ENCODE measurements around the gene PPT2.

PPT2 gene

DNA sequence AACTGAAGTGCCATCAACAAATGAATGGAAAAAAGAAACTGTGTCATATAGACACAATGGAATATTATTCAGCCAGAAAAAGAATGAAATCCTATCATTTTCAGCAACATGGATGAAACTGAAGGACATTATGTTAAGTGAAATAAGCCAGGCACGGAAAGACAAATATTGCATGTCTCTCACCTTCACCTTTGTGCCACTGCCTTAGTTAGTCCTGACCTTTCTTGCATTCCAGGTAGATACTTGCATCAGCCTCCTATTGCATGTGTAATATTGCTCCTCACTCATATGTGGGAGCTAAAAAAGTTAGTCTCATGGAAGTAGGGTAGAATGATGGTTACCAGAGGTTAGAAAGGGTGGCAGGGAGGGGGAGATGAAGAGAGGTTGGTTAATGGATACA, 55.1 kb downstream of the PPT2 start:
- TF ChIP-seq, protein P1, sequence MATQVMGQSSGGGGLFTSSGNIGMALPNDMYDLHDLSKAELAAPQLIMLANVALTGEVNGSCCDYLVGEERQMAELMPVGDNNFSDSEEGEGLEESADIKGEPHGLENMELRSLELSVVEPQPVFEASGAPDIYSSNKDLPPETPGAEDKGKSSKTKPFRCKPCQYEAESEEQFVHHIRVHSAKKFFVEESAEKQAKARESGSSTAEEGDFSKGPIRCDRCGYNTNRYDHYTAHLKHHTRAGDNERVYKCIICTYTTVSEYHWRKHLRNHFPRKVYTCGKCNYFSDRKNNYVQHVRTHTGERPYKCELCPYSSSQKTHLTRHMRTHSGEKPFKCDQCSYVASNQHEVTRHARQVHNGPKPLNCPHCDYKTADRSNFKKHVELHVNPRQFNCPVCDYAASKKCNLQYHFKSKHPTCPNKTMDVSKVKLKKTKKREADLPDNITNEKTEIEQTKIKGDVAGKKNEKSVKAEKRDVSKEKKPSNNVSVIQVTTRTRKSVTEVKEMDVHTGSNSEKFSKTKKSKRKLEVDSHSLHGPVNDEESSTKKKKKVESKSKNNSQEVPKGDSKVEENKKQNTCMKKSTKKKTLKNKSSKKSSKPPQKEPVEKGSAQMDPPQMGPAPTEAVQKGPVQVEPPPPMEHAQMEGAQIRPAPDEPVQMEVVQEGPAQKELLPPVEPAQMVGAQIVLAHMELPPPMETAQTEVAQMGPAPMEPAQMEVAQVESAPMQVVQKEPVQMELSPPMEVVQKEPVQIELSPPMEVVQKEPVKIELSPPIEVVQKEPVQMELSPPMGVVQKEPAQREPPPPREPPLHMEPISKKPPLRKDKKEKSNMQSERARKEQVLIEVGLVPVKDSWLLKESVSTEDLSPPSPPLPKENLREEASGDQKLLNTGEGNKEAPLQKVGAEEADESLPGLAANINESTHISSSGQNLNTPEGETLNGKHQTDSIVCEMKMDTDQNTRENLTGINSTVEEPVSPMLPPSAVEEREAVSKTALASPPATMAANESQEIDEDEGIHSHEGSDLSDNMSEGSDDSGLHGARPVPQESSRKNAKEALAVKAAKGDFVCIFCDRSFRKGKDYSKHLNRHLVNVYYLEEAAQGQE (IDR thresholded peaks at IDR 0.05; ENCODE audit: insufficient read depth in 1 of 2, low read depth in 2 of 2, low read length in 2 of 2): no peak
- TF ChIP-seq TAF1 (IDR thresholded peaks at IDR 0.05; ENCODE audit: borderline replicate concordance, insufficient read depth, low read length) (no peak), FOXP2 (optimal IDR thresholded peaks at IDR 0.05; ENCODE audit: borderline replicate concordance, extremely low read depth, extremely low read length, insufficient read depth) (no peak), SIN3A (IDR thresholded peaks at IDR 0.05; ENCODE audit: borderline replicate concordance, insufficient read depth, low read length) (no peak), POLR2AphosphoS5 (IDR thresholded peaks at IDR 0.05; ENCODE audit: low read depth, low read length) (no peak)

DNA sequence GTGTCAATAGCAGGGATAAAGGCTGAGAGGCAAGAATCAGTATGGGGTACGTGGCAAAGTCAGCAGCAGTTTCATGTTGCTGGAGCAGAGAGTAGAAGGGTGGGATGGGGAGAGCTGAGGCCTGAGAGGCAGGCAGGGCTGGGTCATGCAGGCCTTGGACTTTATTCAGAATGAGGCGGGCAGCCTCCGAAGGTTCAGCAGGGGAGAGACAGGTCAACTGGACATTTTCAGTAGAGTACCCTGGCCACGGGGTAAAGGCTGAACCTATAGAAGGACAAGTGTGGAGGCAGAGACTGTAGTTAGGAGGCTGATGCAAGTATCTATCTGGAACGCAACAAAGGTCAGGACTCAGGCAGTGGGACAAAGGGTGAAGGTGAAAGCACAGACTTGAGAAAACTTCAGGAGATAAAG, 56.3 kb downstream of the PPT2 start:
- TF ChIP-seq, protein P1 (IDR thresholded peaks at IDR 0.05; ENCODE audit: insufficient read depth in 1 of 2, low read depth in 2 of 2, low read length in 2 of 2): no peak
- no peak for TF ChIP-seq TAF1 (IDR thresholded peaks at IDR 0.05; ENCODE audit: borderline replicate concordance, insufficient read depth, low read length)
- TF ChIP-seq POLR2AphosphoS5 (IDR thresholded peaks at IDR 0.05; ENCODE audit: low read depth, low read length): no peak
- no peak for TF ChIP-seq SIN3A (IDR thresholded peaks at IDR 0.05; ENCODE audit: borderline replicate concordance, insufficient read depth, low read length)
- TF ChIP-seq FOXP2 (optimal IDR thresholded peaks at IDR 0.05; ENCODE audit: borderline replicate concordance, extremely low read depth, extremely low read length, insufficient read depth): no peak

DNA sequence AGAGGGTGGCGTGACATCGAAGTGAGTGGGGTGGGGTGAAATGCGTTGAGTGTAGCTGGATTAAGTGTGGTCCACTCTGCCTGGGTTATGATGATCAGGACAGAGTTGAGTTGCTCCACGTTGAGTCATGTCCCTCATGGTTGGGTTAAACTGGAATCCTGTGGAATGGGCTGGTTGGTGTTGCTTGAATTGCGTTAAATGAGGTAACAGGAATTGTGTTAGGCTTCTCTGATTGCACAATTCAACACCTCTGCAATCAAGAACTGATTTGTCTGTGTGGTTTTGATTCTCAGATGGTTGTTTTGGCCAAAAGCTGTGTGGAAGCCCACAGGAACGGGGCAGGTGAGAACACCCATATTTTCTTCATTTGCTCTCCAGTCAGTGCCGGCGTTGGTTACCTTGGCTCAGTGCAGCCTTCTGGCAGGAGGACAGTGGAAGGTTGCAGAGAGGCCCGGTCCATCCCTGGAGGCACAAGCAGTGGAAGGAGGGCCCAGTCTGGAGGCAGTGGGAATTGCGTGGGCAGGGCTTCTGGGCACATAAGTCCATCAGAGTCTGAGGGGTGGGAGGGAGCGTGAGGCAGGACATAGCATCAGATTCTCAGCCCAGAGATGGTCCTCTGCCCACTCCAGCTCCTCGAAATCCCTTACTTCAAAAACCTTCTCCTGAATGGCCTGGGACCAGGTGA, 58.3 kb downstream of the PPT2 start:
- TF ChIP-seq FOXP2 (optimal IDR thresholded peaks at IDR 0.05; ENCODE audit: borderline replicate concordance, extremely low read depth, extremely low read length, insufficient read depth): no peak
- no peak for TF ChIP-seq TAF1 (IDR thresholded peaks at IDR 0.05; ENCODE audit: borderline replicate concordance, insufficient read depth, low read length)
- TF ChIP-seq POLR2AphosphoS5 (IDR thresholded peaks at IDR 0.05; ENCODE audit: low read depth, low read length): no peak
- TF ChIP-seq, protein P1 (IDR thresholded peaks at IDR 0.05; ENCODE audit: insufficient read depth in 1 of 2, low read depth in 2 of 2, low read length in 2 of 2): no peak
- TF ChIP-seq SIN3A (IDR thresholded peaks at IDR 0.05; ENCODE audit: borderline replicate concordance, insufficient read depth, low read length): no peak

All from PFSK-1 (cell line).